ENCODE data around the gene TNRC6B.
"Not testable (repeated sequence)": the region's sequence is repeated elsewhere in the genome, so short reads cannot be mapped to it uniquely, and the experiment has no call there.

Gene TNRC6B, protein sequence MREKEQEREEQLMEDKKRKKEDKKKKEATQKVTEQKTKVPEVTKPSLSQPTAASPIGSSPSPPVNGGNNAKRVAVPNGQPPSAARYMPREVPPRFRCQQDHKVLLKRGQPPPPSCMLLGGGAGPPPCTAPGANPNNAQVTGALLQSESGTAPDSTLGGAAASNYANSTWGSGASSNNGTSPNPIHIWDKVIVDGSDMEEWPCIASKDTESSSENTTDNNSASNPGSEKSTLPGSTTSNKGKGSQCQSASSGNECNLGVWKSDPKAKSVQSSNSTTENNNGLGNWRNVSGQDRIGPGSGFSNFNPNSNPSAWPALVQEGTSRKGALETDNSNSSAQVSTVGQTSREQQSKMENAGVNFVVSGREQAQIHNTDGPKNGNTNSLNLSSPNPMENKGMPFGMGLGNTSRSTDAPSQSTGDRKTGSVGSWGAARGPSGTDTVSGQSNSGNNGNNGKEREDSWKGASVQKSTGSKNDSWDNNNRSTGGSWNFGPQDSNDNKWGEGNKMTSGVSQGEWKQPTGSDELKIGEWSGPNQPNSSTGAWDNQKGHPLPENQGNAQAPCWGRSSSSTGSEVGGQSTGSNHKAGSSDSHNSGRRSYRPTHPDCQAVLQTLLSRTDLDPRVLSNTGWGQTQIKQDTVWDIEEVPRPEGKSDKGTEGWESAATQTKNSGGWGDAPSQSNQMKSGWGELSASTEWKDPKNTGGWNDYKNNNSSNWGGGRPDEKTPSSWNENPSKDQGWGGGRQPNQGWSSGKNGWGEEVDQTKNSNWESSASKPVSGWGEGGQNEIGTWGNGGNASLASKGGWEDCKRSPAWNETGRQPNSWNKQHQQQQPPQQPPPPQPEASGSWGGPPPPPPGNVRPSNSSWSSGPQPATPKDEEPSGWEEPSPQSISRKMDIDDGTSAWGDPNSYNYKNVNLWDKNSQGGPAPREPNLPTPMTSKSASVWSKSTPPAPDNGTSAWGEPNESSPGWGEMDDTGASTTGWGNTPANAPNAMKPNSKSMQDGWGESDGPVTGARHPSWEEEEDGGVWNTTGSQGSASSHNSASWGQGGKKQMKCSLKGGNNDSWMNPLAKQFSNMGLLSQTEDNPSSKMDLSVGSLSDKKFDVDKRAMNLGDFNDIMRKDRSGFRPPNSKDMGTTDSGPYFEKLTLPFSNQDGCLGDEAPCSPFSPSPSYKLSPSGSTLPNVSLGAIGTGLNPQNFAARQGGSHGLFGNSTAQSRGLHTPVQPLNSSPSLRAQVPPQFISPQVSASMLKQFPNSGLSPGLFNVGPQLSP (N-terminal part only)

DNA sequence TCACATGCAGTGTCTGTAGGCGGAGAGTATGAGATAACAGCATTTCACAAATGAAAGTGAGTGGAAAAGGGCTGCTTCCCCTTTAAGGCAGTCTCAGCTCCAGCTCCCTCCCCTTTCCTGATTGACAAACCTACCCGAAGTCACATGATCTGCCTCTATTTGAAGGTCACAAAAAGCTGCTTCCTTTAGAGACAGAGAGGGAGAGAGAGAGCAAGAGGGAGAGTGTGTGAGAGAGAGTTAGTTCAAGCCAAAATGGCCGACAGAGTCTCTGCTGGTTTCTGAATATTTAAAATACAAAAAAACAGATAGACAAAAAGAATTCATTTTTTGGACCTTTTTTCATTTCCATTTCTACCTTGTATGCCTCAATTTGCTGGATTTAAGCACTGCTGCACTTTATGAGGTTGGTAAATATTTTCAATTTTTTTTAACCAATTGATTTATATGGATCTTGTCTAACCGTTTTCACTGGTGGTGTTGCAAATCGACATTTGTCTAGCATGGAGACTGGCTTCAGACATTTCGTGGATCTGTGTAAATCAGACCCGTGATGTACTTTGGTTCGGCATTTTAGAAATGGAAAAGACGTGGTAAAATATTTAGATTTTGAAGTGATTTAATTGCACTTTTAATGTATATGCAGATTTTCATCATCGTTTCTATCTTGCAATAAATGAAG is at the start of gene TNRC6B:
Gene TNRC6B, plus strand, starts transcription at position 188 of the 679 bp plus-strand sequence. Its CDS starts 211 bp downstream, at position 399.
- DNase-seq = peak; percentile 51

DNA sequence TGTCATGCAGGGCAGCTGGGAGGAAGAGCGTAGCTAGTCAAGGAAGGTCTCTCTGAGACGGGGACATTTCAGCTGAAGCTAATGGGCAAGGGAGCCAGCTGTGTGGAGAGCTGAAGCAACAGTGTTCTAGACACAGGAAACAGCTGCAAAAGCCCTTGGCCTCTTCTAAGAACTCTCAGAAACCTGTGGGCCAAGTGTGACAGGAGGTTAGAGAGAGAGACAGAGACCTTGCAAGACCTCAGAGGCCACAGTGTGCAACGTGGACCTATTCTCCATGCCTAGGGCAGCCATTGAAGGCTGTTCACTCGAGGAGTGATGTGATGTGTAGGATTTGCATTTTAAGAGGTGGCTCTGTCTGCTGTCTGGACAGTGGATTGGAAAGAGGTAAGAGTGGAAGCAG is 48.7 kb upstream of the TNRC6B start:
- DNase-seq = no peak

DNA sequence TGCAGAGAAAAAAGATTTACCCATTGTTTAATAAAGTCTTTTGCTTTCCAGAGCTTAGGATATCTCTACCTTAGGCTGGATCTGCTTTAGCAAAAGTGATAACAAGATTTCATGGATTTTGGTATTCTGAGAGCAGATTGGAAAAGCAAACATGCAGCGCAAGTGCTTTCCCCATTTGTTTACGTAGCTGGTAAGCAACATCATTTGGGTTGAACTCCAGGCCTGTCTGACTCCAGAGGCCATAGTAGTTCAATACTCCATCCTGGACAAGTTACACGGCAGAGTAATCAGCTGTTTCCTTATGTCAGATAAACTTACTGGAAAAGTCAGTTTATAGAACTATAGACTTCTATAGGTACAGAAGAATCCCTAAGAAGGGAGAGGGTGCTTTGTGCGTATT is 40.6 kb upstream of the TNRC6B start:
- no peak for DNase-seq

DNA sequence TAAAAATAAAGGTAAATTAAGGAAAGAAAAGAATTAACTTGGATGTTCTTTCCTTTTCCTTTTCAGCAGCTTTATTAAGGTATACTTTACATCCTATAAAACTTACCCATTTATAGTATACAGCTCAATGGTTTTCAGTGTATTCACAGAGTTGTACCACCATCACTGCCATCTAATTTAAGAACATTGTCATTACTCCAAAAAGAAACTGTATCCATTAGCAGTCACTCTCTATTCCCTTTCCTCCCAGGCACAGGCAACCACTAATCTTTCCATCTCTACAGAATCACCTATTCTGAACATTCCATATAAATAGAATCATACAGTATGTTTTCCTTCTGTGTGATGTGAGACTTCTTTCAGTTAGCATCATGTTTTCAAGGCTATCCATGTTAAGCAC is 38.9 kb upstream of the TNRC6B start:
- DNase-seq = no peak

DNA sequence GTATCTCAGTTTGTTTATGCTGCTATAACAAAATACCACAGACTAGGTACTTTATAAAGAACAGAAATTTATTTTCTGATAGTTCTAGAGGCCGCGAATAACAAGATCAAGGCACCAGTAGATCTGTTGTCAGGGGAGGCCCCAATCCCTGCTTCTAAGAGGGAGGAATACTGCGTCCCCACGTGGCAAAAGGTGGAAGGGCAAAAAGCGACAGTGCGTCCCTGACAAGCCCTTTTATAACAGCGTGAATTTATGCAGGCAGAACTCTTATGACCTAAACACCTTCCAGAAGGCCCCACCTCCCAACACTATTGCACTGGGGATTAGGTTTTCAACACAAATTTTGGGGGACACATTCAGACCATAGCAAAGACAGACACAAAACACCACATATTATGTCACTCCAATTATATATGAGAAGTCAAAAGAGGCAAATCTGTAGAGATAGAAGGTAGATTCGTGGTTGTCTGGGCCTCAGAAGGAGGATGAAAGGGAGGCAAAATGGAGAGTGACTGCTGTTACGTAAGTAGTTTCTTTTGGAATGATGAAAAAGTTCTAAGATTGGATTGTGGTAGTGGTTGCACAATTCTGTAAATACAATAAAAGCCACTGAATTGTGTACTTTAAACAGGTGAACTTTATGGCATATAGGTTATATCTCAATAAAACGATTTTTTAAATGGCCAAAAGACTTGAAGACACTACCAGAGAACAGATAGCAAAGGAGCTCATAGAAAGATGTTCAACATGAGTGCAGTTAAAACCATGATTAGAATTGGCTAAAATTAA is 30.1 kb upstream of the TNRC6B start:
- no peak for DNase-seq

DNA sequence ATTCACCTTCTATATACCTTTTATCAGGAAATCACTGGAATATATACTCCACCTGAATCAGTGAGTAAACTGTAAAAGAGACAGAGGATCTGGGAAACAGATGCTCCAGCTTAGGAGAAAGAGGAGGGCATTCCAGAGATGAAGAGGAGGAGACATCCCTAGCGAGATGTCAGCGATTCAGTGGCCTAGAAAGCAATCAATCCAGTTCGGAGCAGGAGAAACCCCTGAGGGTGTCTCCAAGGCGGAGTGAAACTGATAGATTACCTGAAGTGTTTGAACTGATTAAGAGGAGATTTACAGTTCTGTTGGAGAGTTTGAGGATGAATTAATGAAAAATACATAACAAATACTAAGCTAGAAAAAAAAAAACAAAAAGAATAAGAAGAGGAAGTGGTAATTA is 24.5 kb upstream of the TNRC6B start:
- DNase-seq = no peak

DNA sequence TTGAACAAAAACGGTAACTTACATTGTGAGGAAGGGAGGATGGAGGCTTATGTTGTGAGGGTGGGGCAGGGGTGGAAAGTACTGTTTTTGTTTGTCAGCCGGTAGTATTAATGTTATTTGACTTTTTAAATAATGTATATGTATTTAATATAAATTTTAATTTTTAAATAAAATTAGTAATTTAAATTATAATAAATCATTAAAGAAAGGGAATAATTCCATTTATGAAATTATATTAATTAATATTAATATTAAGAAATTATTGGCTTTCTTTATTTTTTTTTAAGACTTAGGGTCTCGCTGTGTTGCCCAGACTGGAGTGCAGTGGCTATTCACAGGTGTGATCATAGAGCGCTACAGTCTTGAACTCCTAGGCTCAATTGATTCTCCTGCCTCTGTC is 24.0 kb upstream of the TNRC6B start:
- DNase-seq = no peak

DNA sequence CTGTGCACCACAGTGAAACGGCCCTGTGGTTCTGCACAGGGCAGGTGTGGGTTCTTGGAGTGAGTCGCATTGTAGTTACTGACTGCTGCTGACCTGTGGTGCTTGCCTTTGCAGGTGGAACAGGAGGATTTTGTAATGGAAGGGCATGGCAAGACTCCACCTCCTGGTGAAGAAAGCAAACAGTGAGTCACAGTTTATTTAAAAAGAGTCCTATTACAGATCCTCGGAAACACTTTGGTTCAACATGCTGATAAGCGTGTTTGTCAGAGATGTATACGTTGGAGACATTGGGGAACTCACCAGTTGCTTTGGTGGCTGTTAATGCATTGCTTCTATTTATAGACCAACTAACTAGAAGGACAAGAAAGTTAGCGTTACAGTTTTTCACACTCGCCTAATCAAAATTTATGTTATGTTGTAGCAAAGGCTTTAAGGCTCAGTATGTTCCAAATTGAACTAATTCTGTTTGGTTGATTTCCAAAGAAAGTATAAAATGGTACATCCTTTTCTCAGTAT is 21.7 kb upstream of the TNRC6B start:
- DNase-seq = no peak

DNA sequence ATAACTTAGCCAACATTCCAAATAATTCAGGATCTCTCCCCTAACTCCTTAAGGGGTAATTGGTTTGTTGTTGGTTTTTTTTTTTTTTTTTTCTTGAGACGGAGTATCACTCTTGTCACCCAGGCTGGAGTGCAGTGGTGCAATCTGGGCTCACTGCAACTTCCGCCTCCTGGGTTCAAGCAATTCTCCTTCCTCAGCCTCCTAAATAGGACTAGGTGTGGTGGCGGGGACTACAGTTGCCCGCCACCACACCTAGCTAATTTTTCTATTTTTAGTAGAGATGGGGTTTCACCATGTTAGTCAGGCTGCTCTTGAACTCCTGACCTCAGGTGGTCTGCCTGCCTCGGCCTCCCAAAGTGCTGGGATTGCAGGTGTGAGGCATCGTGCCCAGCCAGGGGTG is 21.0 kb upstream of the TNRC6B start:
- not testable (repeated sequence) for DNase-seq

DNA sequence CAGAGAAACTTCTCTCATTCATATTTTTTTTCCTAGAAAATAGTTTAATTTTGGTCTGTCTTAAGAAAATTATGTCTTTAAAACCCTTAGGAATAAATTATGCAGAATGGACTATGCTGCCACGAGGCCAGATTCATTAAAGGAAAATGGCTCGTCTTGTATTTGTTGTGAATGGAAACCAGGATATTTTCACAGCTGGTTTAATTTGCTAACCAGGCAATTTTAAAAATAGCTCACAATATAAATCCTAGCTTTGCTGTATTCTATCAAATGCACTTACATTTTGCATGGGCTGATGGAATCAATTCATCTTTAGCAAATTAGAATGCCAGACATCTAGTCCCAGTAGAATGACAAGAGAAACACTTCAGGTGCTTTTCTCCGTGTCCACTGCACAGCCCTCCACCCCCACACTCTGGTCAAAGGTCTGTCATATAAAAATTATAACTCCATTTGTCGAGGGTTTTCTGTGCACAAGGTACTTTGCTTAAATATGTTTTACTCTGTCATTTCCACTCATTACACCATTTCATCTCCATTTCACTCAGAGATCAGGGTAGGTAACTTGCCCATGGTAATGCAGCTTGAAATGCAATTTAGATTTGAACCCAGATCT is 20.3 kb upstream of the TNRC6B start:
- DNase-seq = no peak

DNA sequence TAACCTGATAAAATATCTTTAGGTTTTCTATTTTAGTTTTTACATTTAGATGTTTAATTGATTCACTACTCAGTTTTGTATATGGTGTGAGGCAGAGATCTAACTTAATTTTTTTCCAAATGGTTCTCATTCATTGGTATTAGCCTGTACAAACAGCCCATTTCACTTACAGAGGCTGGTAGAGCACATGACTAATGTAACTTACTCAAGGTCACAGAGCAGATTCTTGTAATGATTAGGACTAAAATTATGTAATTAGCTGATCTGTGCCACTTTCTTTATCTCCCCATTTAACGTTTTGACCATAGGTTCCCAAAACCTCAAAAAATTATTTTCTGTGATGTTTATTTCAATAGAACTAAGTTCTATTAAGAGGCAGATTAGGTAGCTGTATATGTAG is 16.5 kb upstream of the TNRC6B start:
- no peak for DNase-seq

DNA sequence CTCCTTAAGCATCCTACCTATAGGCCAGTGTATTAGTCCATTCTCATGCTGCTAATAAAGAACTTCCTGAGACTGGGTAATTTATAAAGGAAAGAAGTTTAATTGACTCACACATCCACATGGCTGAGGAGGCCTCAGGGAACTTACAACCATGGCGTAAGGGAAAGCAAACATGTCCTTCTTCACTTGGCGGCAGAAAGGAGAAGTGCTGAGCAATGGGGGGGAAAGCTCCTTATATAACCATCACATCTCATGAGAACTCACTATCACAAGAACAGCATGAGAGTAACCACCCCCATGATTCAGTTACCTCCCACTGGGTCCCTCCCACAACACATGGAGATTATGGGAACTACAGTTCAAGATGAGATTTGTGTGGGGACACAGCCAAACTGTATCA is 12.2 kb upstream of the TNRC6B start:
- not testable (repeated sequence) for DNase-seq

DNA sequence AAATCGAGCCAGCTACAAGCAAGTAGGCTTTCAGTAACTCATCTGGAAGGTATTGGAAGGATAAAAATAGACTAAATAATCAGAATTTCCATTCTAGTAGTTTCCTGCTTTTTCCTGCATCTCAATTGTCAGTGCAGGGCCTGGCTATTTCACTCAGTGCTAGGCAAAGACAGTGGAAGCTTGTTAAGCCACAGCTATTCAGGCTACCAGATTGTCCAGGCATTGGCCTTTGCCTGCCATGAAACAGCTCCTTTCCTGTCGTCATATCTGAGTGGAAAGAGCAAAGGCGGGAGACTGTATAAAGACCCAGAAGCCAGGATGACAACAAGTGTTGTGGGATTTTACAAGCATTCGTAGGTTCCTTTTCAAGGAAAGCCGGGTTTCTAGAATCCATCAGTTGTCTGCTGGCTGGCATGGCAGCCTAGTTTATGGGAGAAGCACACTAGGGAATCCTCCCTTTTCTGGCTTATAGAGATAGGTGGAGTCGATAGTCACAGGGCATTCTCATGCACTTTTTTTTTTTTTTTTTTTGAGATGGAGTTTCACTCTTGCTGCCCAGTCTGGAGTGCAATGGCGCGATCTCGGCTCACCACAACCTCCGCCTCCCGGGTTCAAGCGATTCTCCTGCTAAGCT is 2.0 kb upstream of the TNRC6B start:
- no peak for DNase-seq

DNA sequence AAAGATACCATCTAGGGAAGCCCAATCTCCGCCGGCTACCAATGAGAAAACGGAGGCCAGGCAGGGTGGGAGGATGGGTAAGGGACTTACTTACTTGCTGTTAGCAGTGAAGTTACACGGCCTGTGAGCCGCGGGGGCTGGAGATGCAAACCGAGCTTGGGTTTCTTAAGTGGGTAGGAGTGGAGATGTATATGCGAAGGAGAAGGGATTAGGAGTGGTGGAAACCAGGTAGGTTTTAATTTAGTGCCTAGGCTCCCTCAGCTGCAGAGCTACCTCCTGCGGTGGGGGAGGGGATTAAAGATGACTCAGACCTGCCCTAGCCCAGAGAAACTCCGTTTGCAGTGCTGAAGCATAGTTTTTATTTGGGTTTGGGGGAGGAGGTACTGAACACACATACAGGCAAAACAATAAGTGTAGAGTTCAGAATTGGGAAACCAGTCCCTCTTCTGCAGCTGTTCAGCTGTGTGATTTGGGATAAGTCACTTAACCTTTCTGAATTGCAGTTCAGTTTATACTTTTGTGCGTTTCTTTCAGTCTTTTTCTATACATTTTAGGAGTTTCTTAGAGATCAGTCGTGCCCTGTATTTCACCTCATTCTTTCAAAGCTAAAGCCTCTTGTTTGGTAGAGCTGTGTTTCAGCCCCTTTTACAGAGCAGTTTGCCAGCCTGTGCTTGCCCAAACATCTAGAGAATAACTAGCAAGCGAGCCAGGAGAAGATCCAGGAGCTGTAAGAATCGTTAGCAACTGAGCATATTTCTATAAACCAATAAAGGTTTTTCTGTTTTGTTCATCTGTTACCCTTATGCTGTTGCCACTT is 596 bp upstream of the TNRC6B start:
- peak; percentile 69 for DNase-seq

DNA sequence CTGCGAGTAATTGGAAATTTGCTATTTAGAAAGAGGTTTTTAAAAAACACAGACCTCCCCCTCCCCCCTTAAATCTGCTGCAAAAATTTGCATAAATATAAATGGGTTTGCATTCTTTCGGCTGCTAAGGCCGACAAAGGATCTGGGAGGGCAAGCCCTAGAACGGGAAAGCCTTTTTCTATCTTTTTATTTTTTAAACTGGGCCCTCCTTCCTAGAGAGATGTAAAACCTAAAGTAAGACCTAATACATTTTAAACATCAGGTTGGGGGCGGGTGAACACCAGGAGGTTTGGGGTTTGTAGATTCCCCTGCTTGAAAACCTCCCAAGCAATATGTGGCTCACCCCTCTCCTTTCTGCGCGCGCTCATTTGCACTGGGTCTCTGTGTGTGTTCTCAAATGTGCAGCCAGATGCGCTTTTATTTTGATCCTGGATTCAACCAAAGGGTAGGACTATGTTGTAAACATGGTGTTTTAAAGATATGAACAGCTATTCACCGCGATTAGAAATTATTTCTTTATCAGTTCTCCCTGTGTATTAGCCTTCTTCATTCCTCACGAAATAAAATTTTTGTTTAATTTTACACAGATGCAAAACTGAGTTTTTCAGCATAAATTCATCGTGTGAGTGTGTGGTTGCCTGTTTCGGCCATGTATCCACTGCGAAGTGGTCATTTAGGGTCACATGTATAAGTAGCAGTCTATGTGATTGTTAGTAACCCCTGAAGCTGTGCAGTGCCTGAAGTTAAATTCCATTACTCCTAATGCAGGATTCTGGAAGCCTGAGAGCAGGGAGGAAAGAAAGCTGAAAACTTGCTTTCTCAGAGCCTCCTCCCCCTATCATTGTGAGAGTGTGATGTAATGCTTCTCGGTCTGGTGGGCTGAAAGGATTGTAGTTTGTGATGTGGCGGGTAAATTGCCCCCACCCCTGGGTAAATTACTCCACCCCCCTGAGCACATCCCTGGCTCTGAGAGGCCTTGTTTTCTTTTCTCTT is 988 bp downstream of the TNRC6B start:
- peak; percentile 36 for DNase-seq

DNA sequence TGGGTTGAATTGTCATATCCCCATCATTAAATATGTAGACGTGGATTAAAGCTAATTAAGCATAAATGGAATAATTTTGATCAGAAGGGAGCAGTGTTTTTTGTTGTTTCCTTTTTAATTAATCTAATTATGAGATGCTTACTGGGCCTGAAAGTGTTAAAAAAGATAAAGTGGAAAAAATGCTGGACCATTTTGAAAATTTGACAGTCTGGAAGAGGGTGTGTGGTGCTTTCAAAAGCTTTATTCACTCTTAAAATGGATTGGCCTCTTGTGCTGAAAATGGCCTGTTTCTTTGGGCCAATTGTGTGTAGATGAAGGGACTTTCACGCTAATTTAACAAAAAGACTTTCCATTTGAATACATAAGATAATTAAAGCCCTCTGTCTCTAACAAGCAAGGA is 1.8 kb downstream of the TNRC6B start:
- DNase-seq = no peak

DNA sequence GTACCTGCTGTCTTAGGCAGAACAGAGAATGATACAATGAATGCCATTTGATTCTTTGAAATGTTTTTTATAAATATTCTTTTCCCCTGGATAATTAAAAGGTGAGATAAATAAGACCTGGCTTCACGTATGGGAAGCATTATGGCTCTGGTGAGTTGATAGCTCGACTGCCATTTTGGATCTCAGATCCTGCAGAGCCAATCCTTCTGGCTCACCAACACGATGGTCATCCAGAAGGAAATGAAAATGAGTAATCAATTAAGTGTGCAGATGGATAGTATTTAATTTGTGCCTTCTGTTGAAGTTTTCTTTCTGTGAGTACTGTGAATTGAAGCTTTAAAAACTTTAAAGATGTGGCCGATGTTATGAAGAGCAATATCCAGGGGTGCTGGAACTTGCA is 2.7 kb downstream of the TNRC6B start:
- DNase-seq = no peak

DNA sequence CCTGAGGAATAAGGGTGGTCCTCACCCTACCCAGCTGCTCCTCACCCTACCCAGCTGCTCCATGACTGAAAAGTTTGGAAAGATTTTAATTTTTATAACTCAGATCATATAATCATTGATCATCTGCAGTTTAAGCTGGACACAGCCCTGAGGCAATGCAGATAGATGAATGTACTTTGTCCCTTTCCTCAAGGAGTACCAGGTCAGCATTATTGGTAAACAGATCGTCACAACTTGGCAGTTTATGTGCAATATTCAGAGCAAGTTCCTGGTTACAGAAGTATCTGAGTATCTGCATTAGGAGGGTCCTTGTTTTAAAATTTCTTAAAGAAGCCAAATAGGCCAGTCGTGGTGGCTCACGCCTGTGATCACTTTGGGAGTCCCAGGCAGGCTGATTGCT is 3.6 kb downstream of the TNRC6B start:
- no peak for DNase-seq

Measured in activated CD4-positive, alpha-beta T cell treated with anti-CD3 and anti-CD28 coated beads, Interleukin-2, amount 50 U/mL, for 1 hour (primary cell).